Measurements from ENCODE around the gene CCDC57.

Gene CCDC57

GRCh38 chr17:82088838-82089722, 123.6 kb downstream of the CCDC57 start:
- DNase-seq: no peak

GRCh38 chr17:82087961-82088837, 124.4 kb downstream of the CCDC57 start:
- no peak for DNase-seq

GRCh38 chr17:82086941-82087906, 125.4 kb downstream of the CCDC57 start:
- no peak for DNase-seq

DNA sequence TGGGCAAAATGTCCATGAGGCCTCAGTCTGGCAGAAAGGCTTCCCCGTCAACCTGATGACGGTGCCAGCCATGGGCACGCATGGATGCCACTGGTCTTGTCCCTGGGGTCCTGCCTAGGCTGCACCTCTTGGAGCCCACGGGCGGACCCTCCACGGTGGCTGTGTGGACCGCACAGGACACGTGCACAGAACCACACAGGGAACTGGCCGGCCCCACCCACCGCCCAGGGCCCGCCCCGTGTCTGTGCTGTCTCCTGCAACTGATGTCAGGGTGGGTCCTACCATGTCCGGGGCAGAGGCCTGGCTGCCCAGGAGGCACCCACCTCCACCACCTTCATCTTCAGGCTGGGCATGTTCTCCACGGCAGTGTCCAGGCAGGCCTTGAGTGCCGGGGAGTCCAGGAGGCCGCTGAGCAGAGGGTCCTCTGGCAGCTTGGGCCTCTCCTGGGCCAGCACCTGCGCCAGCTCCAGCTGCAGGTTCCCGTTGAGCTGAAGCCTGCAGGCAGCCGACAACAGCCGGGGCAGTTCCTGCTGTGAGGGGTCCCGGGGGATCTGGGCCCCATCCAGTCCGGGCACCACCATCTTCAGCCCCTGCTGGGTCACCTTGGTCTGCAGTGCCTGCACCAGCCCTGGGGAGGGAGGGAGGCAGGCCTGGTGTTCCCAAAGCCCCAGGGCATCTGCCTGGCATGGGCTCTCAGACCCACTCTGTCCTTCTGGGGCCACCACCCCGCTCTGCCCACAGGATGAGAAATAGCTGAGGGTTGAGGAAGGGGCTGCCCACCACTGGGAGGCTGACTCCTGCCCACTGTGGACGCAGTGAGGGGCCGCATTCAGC, 126.5 kb downstream of the CCDC57 start:
- DNase-seq: no peak

GRCh38 chr17:82085031-82085861, 127.4 kb downstream of the CCDC57 start:
- DNase-seq: no peak

- no peak for DNase-seq
These were observed 128.1 kb downstream of the CCDC57 start for GRCh38 chr17:82084373-82085030.

- no peak for DNase-seq
These were observed 128.9 kb downstream of the CCDC57 start for GRCh38 chr17:82083533-82084359.

DNA sequence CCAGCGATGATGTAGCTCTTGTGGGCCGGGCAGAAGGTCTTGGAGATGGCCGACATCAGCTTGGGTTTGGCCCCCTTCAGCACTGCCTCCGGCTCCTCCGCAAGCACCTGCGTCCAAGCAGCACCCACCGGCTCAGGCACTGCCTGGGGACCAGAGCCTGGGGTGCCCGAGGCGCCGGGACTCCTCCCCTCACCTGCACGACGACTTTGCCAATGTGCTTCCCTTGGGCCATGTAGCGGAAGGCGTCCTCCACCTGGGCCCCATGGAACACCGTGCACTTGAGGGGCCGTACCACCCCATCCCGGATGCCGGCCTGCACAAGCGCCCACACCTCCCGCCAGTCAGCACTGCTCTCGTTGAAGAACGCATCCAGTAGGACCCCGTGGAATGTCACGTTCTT, 129.6 kb downstream of the CCDC57 start:
- DNase-seq: no peak

DNA sequence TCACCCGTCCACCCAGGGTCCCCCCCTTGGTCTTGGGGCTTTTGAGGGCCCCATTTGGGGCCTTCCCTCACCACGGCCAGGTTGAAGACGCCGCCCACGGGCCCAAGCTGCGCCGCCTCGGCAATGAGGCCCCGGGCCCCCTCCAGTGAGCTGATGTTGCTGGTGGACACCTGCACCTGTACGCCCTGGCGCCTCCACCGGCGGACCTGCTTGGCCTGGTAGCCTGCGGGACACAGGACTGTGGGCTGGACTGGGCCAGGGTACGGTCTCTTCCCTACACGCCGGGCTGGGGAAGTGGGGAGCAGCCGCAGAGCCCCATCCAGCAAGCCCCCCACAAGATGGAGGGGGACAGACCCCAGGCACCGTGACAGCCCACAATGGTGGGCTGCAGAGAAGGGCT, 130.2 kb downstream of the CCDC57 start:
- no peak for DNase-seq

DNA sequence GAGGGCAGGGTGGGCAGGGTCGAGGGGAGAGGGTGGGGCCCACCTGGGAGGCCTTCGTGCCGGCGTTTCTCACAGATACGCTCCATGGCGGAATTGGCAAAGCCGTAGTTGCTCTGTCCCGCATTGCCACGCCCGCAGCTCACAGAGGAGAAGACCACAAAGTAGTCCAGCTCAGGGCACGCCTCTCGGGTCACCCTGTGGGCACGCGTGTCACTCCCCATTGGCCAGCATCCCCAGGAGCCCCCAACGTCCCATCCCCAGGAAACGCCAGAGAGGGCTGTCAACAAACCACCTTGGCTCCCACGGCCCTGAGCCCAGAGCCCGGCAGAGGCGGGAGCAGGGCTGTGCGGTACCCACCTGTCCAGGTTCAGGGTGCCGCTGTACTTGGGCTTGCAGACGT, 130.7 kb downstream of the CCDC57 start:
- DNase-seq: no peak

- no peak for DNase-seq
These were observed 131.1 kb downstream of the CCDC57 start for GRCh38 chr17:82081546-82081945.

DNA sequence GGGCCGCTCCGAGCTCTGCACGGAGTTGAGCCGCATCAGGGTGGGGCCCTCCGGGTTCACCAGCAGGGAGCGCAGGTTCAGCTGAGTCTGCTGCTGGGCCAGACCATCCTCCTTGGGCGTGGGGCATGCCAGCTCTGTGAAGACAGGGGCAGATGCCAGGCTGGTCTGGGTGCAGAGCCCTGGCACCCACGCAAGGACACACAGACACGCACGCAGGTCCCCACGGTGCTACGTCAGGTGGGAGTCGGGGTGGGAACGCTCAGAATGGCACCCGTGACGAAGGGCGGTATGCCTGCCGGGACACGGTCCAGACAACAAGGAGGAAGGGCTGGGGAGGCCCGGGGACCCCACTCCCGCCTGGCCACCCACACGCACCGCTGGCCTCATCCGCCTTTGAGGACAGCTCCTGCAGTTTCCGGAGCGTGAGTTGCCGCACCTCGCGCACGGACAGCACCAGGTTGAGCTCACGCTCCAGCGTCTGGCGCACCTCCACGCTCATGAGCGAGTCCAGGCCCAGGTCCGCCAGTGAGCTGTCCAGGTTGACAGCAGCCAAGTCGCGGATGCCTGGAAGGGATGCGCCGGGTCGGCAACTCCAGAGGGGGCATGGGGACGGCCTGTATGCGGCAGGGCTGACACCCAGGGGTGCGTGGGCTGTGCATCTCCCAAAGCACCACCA, 131.7 kb downstream of the CCDC57 start:
- no peak for DNase-seq

- no peak for DNase-seq
These were observed 132.4 kb downstream of the CCDC57 start for GRCh38 chr17:82080048-82080788.

GRCh38 chr17:82079001-82079677, 133.5 kb downstream of the CCDC57 start:
- no peak for DNase-seq

- no peak for DNase-seq
These were observed 134.2 kb downstream of the CCDC57 start for GRCh38 chr17:82078433-82078832.

GRCh38 chr17:82077617-82078358, 134.9 kb downstream of the CCDC57 start:
- DNase-seq: no peak

Data from NCI-H510A treated with DMSO at 0.1 percent for 48 hours (cell line).